ENCODE results near the gene KCNN3. TPM values are rescaled to one million over a fixed set of nuclear protein-coding genes. Genes with fewer than 3 reads are reported as not detected.

The KCNN3 gene
- total RNA-seq, 1 experiment from 2014 or later, result 1.3 TPM

- H3K36me3 Mint-ChIP-seq, result no peaks in the 10 kb centered on the region
- ATAC-seq (no peak; the same call in none of the 2 replicates), DNase-seq (ENCODE audit: low spot score) (no peak)
- no peaks in the 10 kb centered on the region for H3K9me3 Mint-ChIP-seq
- ChIA-PET POLR2A (interaction anchor here (0.6 kb wide), 1 partner anchor 11 kb away, joined by 4 read pairs; no protein-coding TSS in a partner anchor), CTCF (interaction anchor here (1.7 kb wide), 1 partner anchor 164 kb away, joined by 7 read pairs; no protein-coding TSS in a partner anchor)
- H3K27me3 Mint-ChIP-seq (ENCODE audit: low read depth), result no peaks in the 10 kb centered on the region
- no peak overlapping the region for H3K4me3 Mint-ChIP-seq
- 0 out of 2 replicates have a peak, but pooled peaks cover 3% of the 10 kb centered on the region for H3K4me1 Mint-ChIP-seq
- no peak overlapping the region for H3K27ac Mint-ChIP-seq
- TF ChIP-seq MYBL2 (CRISPR knock-in tag; IDR thresholded peaks at IDR 0.05), result no peak
- no peak for TF ChIP-seq ATF2 (CRISPR knock-in tag; IDR thresholded peaks at IDR 0.05; ENCODE audit: borderline replicate concordance, low read depth)
- TF ChIP-seq CREM (CRISPR knock-in tag; IDR thresholded peaks at IDR 0.05), result no peak
- no peak for TF ChIP-seq IRF1 (CRISPR knock-in tag; IDR thresholded peaks at IDR 0.05)
- no peak for TF ChIP-seq TCF7 (CRISPR knock-in tag; IDR thresholded peaks at IDR 0.05; ENCODE audit: low read depth)
- no peak for TF ChIP-seq NFE2L1 (CRISPR knock-in tag; IDR thresholded peaks at IDR 0.05)
- no peak for TF ChIP-seq HMGA2 (CRISPR knock-in tag; IDR thresholded peaks at IDR 0.05)
- TF ChIP-seq ETV6 (CRISPR knock-in tag; IDR thresholded peaks at IDR 0.05), result no peak
- TF ChIP-seq ATF6 (CRISPR knock-in tag; IDR thresholded peaks at IDR 0.05), result no peak
- TF ChIP-seq ZNF281 (CRISPR knock-in tag; IDR thresholded peaks at IDR 0.05), result no peak
- no peak for TF ChIP-seq OVOL2 (CRISPR knock-in tag; IDR thresholded peaks at IDR 0.05; ENCODE audit: borderline replicate concordance)
- TF ChIP-seq MAX (CRISPR knock-in tag; IDR thresholded peaks at IDR 0.05), result no peak
- no peak for TF ChIP-seq STAT6 (CRISPR knock-in tag; conservative IDR thresholded peaks at IDR 0.05; ENCODE audit: low read depth)
- TF ChIP-seq MLX (CRISPR knock-in tag; IDR thresholded peaks at IDR 0.05), result no peak
- TF ChIP-seq GRHL2 (CRISPR knock-in tag; IDR thresholded peaks at IDR 0.05; ENCODE audit: insufficient replicate concordance, severe bottlenecking), result no peak
- TF ChIP-seq JUN (CRISPR knock-in tag; IDR thresholded peaks at IDR 0.05), result no peak
- TF ChIP-seq TEAD4 (CRISPR knock-in tag; IDR thresholded peaks at IDR 0.05), result no peak
These were observed 155.4 kb downstream of the KCNN3 start for GRCh38 chr1:154714638-154715037.

Measured in WTC11 (cell line).